HG03457 (cell line): Measurements from ENCODE around the gene DUSP7.

Source experiments
- ATAC-seq: cut with Tn5 transposase; IDR thresholded peaks from one replicate; pipeline ENCODE4 v1.9.1; 2021; ENCODE audit warnings: moderate number of reproducible peaks; ENCODE audit not compliant: unreplicated experiment

The DUSP7 gene

GRCh38 chr3:52013802-52014598 lies 42.4 kb downstream of the DUSP7 start:
- ATAC-seq: no peak

GRCh38 chr3:52012699-52013098 lies 43.7 kb downstream of the DUSP7 start:
- ATAC-seq: no peak

- no peak for ATAC-seq
These were observed 45.9 kb downstream of the DUSP7 start for GRCh38 chr3:52010431-52010830.

GRCh38 chr3:52007291-52007690 lies 49.1 kb downstream of the DUSP7 start:
- no peak for ATAC-seq

GRCh38 chr3:52006820-52007133 lies 49.6 kb downstream of the DUSP7 start:
- no peak for ATAC-seq

DNA sequence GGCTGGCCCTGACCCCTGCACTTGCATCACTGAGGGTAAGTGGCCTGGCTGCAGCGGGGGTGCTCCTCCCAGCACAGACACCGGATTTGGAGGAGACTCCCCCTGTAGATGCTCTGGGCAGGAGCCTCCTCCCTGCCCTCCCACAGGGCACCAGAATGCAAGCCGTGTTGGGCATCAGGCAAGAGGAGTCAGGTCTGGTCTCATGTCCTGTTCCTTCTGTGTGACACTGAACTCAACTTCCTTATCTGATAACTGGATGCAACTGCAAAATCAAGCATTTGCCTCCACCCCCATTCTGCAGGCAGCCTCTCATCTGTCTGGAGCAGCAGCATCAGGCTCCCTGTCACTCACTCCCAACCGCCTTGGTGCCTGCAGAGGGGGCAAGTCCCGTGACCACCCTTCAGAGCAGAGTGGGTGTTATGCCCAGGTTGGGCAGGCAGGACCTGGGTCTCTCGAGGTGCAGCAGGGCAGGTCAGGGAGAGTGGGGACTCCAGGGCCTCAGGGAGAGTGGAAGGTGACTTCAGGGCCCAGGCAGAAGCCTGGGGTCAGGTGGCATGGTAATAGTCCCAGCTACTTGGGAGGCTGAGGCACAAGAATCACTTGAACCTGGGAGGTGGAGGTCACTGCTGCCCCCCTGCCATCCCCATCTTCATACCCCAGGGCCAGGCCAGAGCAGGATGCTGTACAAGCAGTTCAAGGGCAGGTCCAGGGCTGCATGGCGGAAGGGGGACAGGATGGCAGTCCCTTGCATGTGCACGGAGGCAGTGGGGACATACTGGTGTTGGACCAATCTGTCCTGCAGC lies 50.2 kb downstream of the DUSP7 start:
- ATAC-seq: no peak

GRCh38 chr3:52005571-52005986 lies 50.8 kb downstream of the DUSP7 start:
- no peak for ATAC-seq

GRCh38 chr3:52004906-52005395 lies 51.4 kb downstream of the DUSP7 start:
- ATAC-seq: no peak

DNA sequence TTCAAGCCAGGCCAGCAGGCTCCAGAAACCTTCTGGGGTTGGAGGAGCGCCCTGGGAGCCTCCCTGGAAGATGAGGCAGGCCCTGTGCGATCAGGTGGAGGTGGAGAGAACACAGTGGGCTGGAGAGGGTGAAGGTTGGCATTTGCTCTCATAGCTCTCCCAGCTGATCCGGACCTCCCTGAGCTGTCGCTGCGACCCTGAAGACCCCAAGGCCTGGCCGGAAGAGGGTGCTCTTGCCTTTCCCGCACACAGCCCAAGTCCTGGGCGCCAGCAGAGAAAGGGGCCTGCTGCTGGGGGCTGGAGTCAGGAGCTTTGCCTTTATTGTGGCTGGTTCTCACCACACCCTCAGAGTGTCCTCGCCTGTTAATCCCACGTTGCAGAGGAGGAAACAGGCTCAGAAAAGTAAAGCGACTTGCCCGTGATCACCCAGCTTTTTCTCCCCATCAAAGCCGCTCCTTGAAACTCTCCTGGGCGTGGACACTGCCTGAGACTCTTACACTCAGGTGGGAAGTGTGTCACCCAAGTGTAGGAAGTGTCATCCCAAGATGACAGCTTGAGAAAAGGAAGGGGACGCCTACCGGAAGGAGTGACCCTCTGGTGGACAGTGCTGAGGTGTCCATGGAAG lies 52.1 kb downstream of the DUSP7 start:
- ATAC-seq: no peak

GRCh38 chr3:52002748-52003147 lies 53.6 kb downstream of the DUSP7 start:
- ATAC-seq: no peak

DNA sequence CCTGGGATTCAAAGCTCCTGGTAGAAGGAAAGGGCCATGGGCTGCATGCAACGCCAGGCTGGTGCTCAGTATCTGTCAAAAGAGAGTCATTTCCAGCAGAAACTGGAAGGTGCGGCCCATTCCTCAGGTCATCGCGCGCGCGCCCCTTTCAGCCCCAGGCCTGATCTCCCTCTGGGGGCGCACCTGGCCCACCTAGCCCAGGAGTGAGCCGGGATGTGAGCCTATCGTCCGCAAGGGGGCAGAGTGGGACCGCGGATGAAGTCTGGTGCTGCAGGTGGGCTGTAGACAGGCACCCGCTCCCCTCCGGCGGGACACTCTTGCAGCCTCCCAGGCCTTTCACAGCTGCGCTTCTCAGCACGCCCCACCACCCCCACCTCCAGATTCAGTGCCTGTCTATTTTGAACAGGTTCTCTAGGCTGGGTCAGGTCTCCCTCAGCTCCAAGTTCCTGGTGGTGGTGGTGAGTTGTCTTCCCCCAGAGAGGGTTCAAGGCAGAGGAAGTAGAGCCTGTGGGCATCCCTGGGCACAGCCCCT lies 54.9 kb downstream of the DUSP7 start:
- peak; percentile 55 for ATAC-seq

- ATAC-seq: no peak
These were observed 56.5 kb downstream of the DUSP7 start for GRCh38 chr3:51999846-52000245.
